ENCODE results near the gene EVC. TPM values are rescaled to one million over a fixed set of nuclear protein-coding genes. Genes with fewer than 3 reads are reported as not detected.

EVC gene
- total and polyA plus RNA-seq, 5 experiments from 2014 or later = 0.05 TPM; not detected in 4

DNA sequence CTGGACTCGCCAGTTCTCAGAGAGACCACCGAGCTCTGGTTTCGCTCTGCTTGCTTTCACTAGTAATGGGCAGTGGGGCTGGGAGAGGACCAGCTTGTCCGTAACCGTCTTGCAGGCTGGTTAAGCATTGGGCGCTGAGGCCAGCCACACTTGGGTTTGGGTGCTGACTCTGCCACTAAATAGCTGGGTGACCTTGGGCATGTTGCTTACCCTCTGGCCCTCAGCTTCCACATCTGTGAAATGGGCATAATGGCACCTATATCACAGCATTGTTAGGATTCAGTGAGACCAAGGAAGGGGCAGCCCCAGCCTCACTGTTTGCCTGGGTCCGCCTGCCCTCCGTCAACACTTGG, 43.5 kb downstream of the EVC start:
- POLR2A ChIA-PET = no interaction called here
- Mint-ChIP-seq H3K27me3 (peaks cover 0 to 12% (median 2%) of the 10 kb centered on the region in 5 donors), H3K4me1 (peaks cover 0 to 7% (median 0%) of the 10 kb centered on the region in 4 donors), H3K9me3 (peaks cover 0 to 2% (median 0%) of the 10 kb centered on the region in 9 donors), H3K4me3 (no peak overlapping the region), H3K27ac (no peak overlapping the region), H3K36me3 (peaks cover 0 to 2% (median 0%) of the 10 kb centered on the region in 3 donors)
- DNase-seq = no peak
- ATAC-seq = no peak

DNA sequence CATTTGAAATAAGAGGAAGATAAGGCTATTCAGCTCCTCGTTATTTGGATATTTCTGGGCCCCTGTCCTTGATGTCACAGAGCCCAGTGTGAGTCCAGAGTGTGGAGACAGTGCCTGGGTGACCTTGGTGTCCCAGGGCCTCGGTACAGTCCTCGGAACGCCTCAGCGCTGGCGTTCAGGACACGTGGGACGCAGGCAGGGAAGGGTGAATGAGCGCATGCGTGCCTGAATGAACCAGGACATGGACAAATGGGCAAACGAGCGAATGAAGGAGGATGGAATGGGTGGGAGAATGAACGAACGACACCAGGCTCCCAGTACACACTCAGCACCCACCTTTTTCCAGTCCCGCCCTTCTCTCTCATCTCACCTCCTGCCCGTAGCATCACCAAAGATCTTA, 44.2 kb downstream of the EVC start:
- Mint-ChIP-seq H3K27me3 (peaks cover 0 to 8% (median 2%) of the 10 kb centered on the region in 5 donors), H3K36me3 (peaks cover 0 to 2% (median 0%) of the 10 kb centered on the region in 3 donors), H3K4me1 (peaks cover 0 to 7% (median 0%) of the 10 kb centered on the region in 4 donors), H3K9me3 (peaks cover 0 to 2% (median 0%) of the 10 kb centered on the region in 9 donors), H3K27ac (no peak overlapping the region), H3K4me3 (no peak overlapping the region)
- DNase-seq = no peak
- ATAC-seq = no peak
- POLR2A ChIA-PET = no interaction called here

DNA sequence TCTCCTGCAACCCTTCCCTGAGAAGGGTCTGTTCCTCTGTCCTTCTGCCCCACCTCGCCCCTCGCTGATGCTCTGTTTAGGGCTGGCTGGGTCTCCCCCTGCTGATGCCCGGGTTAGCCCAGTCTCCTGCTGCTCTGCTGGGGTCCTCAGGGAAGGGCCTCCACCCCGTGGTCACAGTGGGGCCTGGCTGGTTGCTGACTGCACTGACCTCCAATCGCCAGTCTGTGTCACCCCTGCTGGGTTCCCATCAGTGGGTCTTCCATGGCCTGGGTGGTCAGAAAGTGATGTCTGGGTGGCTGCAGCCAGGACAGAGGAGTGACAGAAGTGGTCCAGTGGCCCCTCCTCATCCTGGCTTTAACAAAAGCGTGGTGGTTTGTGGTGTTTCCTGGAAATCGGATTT, 44.7 kb downstream of the EVC start:
- H3K27me3 Mint-ChIP-seq = peaks cover 0 to 8% (median 0%) of the 10 kb centered on the region in 5 donors
- H3K36me3 Mint-ChIP-seq = peaks cover 0 to 2% (median 0%) of the 10 kb centered on the region in 3 donors
- DNase-seq = no peak
- ATAC-seq = no peak
- peaks cover 0 to 3% (median 0%) of the 10 kb centered on the region in 9 donors for H3K9me3 Mint-ChIP-seq
- H3K4me3 Mint-ChIP-seq = no peak overlapping the region
- POLR2A ChIA-PET = no interaction called here
- peaks cover 0 to 7% (median 0%) of the 10 kb centered on the region in 4 donors for H3K4me1 Mint-ChIP-seq
- no peak overlapping the region for H3K27ac Mint-ChIP-seq

DNA sequence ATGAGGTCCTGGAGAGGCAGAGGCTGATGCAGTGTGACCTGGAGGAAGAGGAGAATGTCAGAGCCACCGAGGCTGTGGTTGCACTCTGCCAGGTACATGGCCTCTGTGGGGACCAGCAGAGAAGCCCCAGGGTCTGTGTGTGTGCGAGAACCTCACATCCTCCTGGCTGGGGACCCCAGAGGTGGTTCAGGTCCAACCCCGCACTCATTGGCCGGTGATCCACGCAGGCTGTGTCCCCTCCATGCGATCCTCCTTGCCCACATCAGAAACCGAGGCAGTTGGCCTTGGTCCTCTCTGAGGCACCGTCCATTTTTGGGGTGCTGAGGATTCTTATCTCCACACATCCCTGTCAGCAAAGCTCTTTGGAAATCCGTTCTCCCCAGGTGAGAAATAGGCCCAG, 45.3 kb downstream of the EVC start:
- peaks cover 0 to 7% (median 0%) of the 10 kb centered on the region in 4 donors for H3K4me1 Mint-ChIP-seq
- DNase-seq (no peak), ATAC-seq (no peak)
- H3K9me3 Mint-ChIP-seq = peaks cover 0 to 3% (median 1%) of the 10 kb centered on the region in 9 donors
- POLR2A ChIA-PET = no interaction called here
- peaks cover 0 to 2% (median 0%) of the 10 kb centered on the region in 3 donors for H3K36me3 Mint-ChIP-seq
- H3K27me3 Mint-ChIP-seq = peaks cover 0 to 8% (median 0%) of the 10 kb centered on the region in 5 donors
- H3K27ac Mint-ChIP-seq = no peak overlapping the region
- no peak overlapping the region for H3K4me3 Mint-ChIP-seq

DNA sequence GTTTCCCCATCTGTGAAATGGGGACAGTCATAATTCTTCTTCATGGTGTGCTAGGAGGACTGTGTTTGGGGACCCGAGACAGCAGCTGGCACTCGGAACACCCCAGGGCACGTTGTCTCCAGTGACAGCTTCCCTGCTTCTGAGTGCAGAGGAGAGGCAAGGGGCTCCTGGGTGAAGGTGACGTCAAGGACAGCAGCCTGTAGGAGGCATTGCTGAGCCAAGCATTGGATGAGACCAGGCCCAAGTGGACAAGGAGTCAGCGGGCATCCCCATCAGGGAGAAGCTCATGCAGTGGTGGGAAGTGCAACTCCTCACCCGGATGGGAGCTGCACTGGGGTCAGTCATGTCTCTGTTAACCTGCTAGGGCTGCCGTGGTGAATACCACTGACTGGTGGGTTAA, 46.1 kb downstream of the EVC start:
- peaks cover 0 to 3% (median 0%) of the 10 kb centered on the region in 5 donors for H3K27me3 Mint-ChIP-seq
- ATAC-seq (no peak), DNase-seq (no peak)
- peaks cover 0 to 3% (median 0%) of the 10 kb centered on the region in 4 donors for H3K4me1 Mint-ChIP-seq
- POLR2A ChIA-PET = no interaction called here
- H3K4me3 Mint-ChIP-seq = no peak overlapping the region
- H3K36me3 Mint-ChIP-seq = peaks cover 0 to 2% (median 0%) of the 10 kb centered on the region in 3 donors
- H3K9me3 Mint-ChIP-seq = peaks cover 0 to 5% (median 2%) of the 10 kb centered on the region in 9 donors
- H3K27ac Mint-ChIP-seq = no peak overlapping the region

DNA sequence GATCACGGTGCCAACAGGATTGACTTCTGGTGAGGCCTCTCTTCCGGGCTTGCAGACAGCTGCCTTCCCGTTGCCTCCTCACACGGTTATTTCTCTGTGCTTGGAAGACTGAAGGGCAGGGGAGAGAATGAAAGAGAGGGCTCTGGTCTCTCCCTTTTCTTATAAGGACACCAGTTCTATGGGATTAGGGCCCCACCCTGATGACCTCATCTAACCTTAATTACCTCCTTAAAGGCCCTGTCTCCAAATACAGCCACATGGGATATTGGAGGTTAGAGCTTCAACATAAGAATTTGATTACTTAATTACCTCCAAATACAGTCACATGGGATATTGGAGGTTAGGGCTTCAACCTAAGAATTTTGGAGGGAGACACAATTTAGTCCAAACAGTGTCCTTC, 46.5 kb downstream of the EVC start:
- ATAC-seq (no peak), DNase-seq (no peak)
- Mint-ChIP-seq H3K4me3 (no peak overlapping the region), H3K27ac (peak overlapping the region in 1 of 10 donors; percentile 83), H3K36me3 (peaks cover 0 to 2% (median 0%) of the 10 kb centered on the region in 3 donors), H3K4me1 (peaks cover 0 to 3% (median 0%) of the 10 kb centered on the region in 4 donors), H3K27me3 (peaks cover 0 to 3% (median 0%) of the 10 kb centered on the region in 5 donors), H3K9me3 (peaks cover 0 to 5% (median 2%) of the 10 kb centered on the region in 9 donors)
- POLR2A ChIA-PET = no interaction called here

DNA sequence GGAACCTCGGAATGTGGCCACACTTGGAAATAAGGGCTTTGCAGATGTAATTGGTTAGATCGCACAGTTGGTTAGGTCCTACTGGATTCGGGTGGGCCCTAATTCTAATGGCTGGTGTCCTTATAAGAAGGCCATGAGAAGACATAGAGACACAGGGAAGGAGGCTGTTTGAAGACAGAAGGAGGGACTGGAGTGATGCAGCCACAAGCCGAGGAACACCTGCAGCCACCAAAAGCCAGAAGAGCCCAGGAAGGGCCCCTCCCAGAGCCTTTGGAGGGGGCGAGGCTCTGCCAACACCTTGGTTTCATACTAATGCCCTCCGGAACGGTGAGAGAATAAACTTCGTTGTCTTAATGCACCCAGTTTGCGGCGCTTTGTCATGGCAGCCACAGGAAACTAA, 47.0 kb downstream of the EVC start:
- peak overlapping the region in 1 of 10 donors; percentile 83 for H3K27ac Mint-ChIP-seq
- H3K4me3 Mint-ChIP-seq = no peak overlapping the region
- peaks cover 0 to 5% (median 2%) of the 10 kb centered on the region in 9 donors for H3K9me3 Mint-ChIP-seq
- H3K27me3 Mint-ChIP-seq = peaks cover 0 to 3% (median 0%) of the 10 kb centered on the region in 5 donors
- ATAC-seq (no peak), DNase-seq (no peak)
- peaks cover 0 to 3% (median 0%) of the 10 kb centered on the region in 4 donors for H3K4me1 Mint-ChIP-seq
- H3K36me3 Mint-ChIP-seq = peaks cover 0 to 2% (median 0%) of the 10 kb centered on the region in 3 donors
- POLR2A ChIA-PET = no interaction called here

DNA sequence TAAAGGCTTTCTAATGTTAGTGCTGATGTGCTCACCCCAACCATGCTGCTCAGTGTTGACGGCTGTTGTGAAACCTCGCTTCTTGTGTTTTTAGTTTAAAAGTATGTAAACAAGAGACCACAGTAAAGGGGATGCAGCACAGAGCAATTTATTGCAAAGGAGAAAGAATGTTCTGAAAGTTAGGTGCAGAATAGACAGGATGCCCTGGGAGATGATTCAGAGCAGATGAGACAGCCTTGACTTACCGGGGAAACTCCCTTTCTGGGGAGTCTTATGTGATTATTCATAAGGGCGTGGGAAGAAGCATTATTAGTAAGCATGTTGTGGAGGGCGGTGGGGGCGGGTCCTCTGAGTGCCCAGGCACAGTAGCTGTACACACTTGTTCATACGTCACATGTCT, 47.7 kb downstream of the EVC start:
- ATAC-seq = no peak
- Mint-ChIP-seq H3K4me1 (peaks cover 0 to 3% (median 0%) of the 10 kb centered on the region in 4 donors), H3K27me3 (peaks cover 0 to 3% (median 0%) of the 10 kb centered on the region in 5 donors), H3K36me3 (peaks cover 0 to 2% (median 0%) of the 10 kb centered on the region in 3 donors), H3K9me3 (peaks cover 0 to 5% (median 2%) of the 10 kb centered on the region in 9 donors), H3K4me3 (no peak overlapping the region), H3K27ac (no peak overlapping the region)
- DNase-seq = no peak
- POLR2A ChIA-PET = no interaction called here

DNA sequence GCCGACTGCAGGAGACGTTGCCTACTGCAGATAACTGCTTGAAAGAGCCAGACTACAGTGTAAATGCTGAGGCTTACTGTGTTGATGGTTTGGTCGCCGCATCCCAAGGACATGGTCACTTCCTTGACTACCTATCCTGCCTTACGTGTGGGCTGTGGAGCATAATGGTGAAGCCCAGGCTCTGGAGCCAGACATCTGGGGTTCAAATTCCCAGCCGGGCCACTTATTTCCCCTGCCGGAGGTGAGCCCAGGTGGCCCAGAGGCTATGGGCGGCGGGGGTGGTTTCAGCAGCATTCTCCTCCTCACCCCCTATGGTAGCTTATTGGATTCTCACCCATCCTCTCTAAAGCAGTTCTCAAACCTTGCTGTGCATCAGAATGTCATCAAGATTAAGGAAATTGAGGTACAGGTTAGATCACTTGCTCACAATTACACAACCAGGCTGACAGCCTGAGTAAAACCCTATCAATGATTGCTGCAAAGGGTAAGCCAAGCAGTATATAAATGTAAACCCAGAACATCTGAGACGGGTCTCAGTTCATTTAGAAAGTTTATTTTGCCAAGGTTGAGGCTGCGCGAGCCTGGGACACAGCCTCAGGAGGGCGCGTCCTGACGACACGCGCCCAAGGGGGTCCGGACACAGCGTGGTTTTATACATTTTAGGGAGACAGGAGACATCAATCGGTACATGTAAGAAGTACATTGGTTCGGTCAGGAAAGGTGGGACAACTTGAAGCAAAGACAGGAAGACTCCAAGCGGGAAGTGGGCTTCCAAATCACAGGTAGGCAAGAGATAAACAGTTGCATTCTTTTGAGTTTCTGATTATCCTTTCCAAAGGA, 48.5 kb downstream of the EVC start:
- Mint-ChIP-seq H3K27me3 (no peaks in the 10 kb centered on the region), H3K4me1 (no peaks in the 10 kb centered on the region), H3K9me3 (peaks cover 0 to 5% (median 2%) of the 10 kb centered on the region in 9 donors), H3K36me3 (peaks cover 0 to 2% (median 0%) of the 10 kb centered on the region in 3 donors), H3K4me3 (no peak overlapping the region), H3K27ac (no peak overlapping the region)
- DNase-seq (no peak), ATAC-seq (no peak)
- POLR2A ChIA-PET = no interaction called here

DNA sequence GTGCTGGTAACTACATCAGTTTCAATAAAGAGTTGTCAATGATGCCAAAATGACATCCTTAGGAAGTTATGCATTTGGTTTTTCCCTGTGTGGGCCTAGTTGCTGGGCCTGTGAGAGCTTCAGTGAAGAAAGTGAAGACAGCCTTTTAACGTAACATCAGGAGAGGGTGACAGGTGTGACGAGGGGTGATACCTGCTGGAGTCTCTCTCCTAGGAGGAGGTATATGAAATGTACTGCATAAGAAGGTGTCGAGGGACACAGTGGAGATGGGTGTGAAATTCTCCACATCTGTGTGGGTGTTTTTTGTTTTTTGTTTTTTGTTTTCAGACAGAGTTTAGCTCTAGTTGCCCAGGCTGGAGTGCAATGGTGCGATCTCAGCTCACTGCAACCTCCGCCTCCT, 49.2 kb downstream of the EVC start:
- no peak overlapping the region for H3K27ac Mint-ChIP-seq
- H3K36me3 Mint-ChIP-seq = peaks cover 0 to 2% (median 0%) of the 10 kb centered on the region in 3 donors
- no peak overlapping the region for H3K4me3 Mint-ChIP-seq
- DNase-seq (no peak), ATAC-seq (no peak)
- H3K27me3 Mint-ChIP-seq = no peaks in the 10 kb centered on the region
- POLR2A ChIA-PET = no interaction called here
- H3K4me1 Mint-ChIP-seq = no peaks in the 10 kb centered on the region
- H3K9me3 Mint-ChIP-seq = peaks cover 0 to 5% (median 2%) of the 10 kb centered on the region in 9 donors

DNA sequence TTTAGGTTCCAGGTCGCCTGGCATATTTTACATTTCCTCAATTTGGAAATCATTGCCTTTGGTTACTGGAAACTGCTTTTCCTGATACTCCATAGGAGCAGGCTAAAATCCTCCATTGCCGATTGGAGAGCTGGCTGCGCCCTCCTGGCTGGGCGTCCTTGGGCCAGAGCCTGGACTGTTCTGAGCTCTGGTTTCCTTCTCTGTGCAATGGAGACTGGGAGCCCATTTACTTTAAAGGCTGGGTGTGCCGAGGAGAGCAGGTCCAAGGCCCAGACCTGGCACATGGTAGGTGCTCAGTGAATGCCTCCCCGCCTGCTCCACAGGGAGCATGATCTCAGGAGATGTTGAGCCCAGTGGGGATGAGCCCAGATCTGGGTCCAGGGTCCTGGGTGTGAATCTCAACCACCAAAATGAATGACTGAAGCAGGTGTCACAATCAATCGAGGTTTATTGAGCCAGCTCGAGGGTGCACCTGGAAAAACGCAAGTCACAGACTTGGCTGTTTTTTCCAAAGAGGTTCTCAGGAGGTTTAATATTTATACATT, 50.0 kb downstream of the EVC start:
- H3K27ac Mint-ChIP-seq = no peak overlapping the region
- no peaks in the 10 kb centered on the region for H3K4me1 Mint-ChIP-seq
- DNase-seq = no peak
- no peaks in the 10 kb centered on the region for H3K27me3 Mint-ChIP-seq
- ATAC-seq = no peak
- H3K36me3 Mint-ChIP-seq = peaks cover 0 to 2% (median 0%) of the 10 kb centered on the region in 3 donors
- POLR2A ChIA-PET = no interaction called here
- H3K4me3 Mint-ChIP-seq = no peak overlapping the region
- H3K9me3 Mint-ChIP-seq = peaks cover 0 to 5% (median 0%) of the 10 kb centered on the region in 9 donors

DNA sequence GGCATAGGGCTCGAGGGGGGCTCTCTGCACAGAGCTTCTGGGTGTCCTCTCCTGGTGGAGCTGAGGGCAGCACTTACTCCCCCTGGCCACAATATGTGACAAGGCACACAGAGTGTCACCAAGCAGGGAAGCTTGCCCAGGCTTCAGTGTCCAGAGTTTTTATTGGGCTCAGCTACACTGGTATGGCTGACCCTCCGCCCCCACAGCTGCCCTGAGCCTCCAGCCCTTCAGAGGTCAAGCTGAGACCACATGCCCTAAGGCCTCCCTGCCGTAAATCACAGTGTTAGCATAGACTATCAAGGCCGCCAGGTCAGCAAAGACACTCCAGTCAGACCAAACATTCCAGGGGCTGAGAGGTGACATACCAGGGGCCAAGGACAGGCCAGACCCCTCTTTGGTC, 59.0 kb downstream of the EVC start:
- no peak overlapping the region for H3K4me3 Mint-ChIP-seq
- peaks cover 0 to 2% (median 0%) of the 10 kb centered on the region in 4 donors for H3K4me1 Mint-ChIP-seq
- peaks cover 0 to 14% (median 3%) of the 10 kb centered on the region in 9 donors for H3K9me3 Mint-ChIP-seq
- ATAC-seq (no peak), DNase-seq (no peak)
- peaks cover 0 to 2% (median 0%) of the 10 kb centered on the region in 3 donors for H3K36me3 Mint-ChIP-seq
- H3K27ac Mint-ChIP-seq = no peak overlapping the region
- POLR2A ChIA-PET = no interaction called here
- H3K27me3 Mint-ChIP-seq = peaks cover 0 to 12% (median 3%) of the 10 kb centered on the region in 5 donors

Measured in naive thymus-derived CD8-positive, alpha-beta T cell (primary cell).